22Rv1 (cell line): ENCODE results near the gene ENC1.

Experiments used
- ZFX ChIP-seq: fragments of 450-650 bp; IDR thresholded peaks from 2 replicates; pipeline ENCODE4 v1.6.1; 2017; ENCODE audit warnings: antibody characterized with exemption, borderline replicate concordance
- TF ChIP-seq, protein P1 (sequence below): fragments of 450-650 bp; IDR thresholded peaks from 2 replicates; pipeline ENCODE4 v1.5.1; 2017; ENCODE audit warnings: mild to moderate bottlenecking

DNA sequence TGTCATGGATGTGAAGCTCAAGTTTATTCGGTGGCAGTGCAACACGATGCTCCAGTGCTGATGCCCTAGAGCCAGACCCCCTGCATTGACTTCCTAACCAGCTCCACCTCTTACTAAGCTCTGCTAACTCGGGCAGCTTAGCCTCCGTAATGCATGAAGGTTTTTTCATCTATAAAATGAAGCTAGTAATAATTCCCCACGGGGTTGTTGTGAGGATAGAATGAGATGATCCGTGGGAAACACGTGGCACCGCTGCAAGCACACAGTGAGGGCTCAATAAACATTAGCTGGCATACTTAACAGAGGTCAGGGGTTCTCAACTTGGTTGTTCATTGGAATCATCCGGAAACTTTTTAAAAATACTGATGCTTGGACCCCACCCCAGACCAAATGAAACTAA lies 6.8 kb downstream of the ENC1 start:
- TF ChIP-seq, protein P1, sequence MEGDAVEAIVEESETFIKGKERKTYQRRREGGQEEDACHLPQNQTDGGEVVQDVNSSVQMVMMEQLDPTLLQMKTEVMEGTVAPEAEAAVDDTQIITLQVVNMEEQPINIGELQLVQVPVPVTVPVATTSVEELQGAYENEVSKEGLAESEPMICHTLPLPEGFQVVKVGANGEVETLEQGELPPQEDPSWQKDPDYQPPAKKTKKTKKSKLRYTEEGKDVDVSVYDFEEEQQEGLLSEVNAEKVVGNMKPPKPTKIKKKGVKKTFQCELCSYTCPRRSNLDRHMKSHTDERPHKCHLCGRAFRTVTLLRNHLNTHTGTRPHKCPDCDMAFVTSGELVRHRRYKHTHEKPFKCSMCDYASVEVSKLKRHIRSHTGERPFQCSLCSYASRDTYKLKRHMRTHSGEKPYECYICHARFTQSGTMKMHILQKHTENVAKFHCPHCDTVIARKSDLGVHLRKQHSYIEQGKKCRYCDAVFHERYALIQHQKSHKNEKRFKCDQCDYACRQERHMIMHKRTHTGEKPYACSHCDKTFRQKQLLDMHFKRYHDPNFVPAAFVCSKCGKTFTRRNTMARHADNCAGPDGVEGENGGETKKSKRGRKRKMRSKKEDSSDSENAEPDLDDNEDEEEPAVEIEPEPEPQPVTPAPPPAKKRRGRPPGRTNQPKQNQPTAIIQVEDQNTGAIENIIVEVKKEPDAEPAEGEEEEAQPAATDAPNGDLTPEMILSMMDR: no peak
- TF ChIP-seq ZFX: no peak
